GM12872 (cell line): ENCODE data around the gene PLEKHG4B.

Source experiments
- TF ChIP-seq, protein P1 (sequence below): IDR thresholded peaks from 3 replicates; pipeline ENCODE4 v1.5.1; 2011; ENCODE audit warnings: low read depth, mild to moderate bottlenecking, low read length, moderate library complexity; ENCODE audit not compliant: insufficient read depth

The PLEKHG4B gene

GRCh38 chr5:99815-100214, 7.8 kb downstream of the PLEKHG4B start:
- TF ChIP-seq, protein P1, sequence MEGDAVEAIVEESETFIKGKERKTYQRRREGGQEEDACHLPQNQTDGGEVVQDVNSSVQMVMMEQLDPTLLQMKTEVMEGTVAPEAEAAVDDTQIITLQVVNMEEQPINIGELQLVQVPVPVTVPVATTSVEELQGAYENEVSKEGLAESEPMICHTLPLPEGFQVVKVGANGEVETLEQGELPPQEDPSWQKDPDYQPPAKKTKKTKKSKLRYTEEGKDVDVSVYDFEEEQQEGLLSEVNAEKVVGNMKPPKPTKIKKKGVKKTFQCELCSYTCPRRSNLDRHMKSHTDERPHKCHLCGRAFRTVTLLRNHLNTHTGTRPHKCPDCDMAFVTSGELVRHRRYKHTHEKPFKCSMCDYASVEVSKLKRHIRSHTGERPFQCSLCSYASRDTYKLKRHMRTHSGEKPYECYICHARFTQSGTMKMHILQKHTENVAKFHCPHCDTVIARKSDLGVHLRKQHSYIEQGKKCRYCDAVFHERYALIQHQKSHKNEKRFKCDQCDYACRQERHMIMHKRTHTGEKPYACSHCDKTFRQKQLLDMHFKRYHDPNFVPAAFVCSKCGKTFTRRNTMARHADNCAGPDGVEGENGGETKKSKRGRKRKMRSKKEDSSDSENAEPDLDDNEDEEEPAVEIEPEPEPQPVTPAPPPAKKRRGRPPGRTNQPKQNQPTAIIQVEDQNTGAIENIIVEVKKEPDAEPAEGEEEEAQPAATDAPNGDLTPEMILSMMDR, result no peak

GRCh38 chr5:102411-103043, 10.6 kb downstream of the PLEKHG4B start:
- TF ChIP-seq, protein P1, result no peak

DNA sequence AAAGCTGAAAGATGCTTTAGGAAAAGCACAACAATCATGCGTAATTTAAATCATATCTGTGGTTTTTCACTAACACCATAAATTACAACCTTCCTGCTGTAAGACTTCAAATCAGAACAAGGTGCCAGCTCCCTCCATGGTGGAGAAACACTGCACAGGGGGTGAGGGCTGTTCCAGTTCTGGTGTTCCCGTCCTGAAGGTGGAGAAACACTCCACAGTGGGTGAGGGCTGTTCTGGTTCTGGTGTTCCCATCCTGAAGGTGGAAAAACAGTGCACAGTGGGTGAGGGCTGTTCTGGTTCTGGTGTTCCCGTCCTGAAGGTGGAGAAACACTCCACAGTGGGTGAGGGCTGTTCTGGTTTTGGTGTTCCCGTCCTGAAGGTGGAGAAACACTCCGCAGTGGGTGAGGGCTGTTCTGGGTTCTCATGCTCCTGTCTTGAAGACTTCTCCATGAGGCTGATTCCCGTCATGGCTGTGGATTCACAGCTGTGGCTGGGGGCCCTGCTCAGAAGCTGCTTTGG, 12.9 kb downstream of the PLEKHG4B start:
- TF ChIP-seq, protein P1, result no peak

GRCh38 chr5:105504-106070, 13.6 kb downstream of the PLEKHG4B start:
- TF ChIP-seq, protein P1, result no peak

- TF ChIP-seq, protein P1, result no peak
Observed at GRCh38 chr5:106587-106986, 14.6 kb downstream of the PLEKHG4B start.

- TF ChIP-seq, protein P1, result no peak
Observed at GRCh38 chr5:107526-107925, 15.6 kb downstream of the PLEKHG4B start.

DNA sequence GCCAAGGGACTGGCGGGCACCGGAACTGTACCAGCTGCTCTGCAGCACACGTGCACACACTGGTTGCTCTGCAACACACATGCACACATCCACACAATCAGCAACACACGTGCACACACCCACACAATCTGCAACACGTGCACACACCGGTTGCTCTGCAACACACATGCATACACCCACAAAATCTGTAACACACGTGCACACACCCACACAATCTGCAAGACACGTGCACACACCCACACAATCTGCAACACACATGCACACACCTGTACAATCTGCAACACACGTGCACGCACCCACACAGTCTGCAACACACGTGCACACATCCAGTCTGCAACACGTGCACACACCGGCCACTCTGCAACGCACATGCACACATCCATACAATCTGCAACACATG, 17.9 kb downstream of the PLEKHG4B start:
- TF ChIP-seq, protein P1, result no peak
